A673 (cell line): ENCODE data around the gene KRT79.

Source experiments
- EZH2 ChIP-seq: fragments of 200-600 bp; sonication (generic); IDR thresholded peaks from 2 replicates; pipeline ENCODE4 v1.6.1; 2017; ENCODE audit warnings: borderline replicate concordance, low read depth, mild to moderate bottlenecking, mixed read lengths, antibody characterized with exemption, low read length; ENCODE audit not compliant: poor library complexity, severe bottlenecking
- TF ChIP-seq, protein P1 (sequence below): fragments of 300-800, 200-600 bp; sonication (generic); conservative IDR thresholded peaks from 2 replicates; pipeline ENCODE4 v1.5.1; 2017; ENCODE audit warnings: low read depth, mild to moderate bottlenecking, antibody characterized with exemption, low read length, moderate library complexity, mixed read lengths

DNA sequence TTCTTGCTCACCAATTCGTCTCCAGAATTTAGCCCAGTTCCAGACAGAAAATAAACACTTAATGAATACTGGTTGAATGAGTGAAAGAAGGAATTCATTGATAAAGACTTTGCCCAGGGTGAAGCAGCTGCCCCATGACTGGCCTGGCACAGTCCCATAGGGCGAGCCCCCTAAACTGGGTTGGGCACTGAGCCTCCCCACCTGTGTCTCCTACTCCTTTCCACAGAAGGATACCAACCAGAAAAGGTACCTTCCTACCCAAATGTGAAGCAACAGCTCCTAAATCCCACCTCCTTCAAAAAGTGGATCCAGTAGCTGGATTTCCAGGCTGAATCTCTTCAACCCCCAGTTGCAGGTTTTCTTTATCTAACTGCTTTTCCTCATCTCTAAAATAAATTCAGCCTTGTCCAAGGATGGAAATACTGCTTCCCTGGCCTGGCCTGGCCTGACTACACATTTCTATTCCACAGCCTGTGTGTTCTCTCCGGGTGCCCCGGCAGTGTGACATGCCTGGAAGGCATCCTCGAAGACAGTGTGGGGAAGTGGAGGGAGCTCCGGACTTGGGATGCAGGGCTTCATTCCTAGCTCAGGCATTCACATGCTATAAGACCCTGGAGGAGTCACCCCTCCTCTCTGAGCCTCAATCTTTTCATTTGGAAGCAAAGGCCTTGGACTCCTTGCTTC, 45.8 kb downstream of the KRT79 start:
- TF ChIP-seq, protein P1, sequence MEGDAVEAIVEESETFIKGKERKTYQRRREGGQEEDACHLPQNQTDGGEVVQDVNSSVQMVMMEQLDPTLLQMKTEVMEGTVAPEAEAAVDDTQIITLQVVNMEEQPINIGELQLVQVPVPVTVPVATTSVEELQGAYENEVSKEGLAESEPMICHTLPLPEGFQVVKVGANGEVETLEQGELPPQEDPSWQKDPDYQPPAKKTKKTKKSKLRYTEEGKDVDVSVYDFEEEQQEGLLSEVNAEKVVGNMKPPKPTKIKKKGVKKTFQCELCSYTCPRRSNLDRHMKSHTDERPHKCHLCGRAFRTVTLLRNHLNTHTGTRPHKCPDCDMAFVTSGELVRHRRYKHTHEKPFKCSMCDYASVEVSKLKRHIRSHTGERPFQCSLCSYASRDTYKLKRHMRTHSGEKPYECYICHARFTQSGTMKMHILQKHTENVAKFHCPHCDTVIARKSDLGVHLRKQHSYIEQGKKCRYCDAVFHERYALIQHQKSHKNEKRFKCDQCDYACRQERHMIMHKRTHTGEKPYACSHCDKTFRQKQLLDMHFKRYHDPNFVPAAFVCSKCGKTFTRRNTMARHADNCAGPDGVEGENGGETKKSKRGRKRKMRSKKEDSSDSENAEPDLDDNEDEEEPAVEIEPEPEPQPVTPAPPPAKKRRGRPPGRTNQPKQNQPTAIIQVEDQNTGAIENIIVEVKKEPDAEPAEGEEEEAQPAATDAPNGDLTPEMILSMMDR: no peak
- TF ChIP-seq EZH2: no peak
